HG03432 (cell line): ENCODE data around the gene DGCR8.
"Not testable (repeated sequence)": the region's sequence is repeated elsewhere in the genome, so short reads cannot be mapped to it uniquely, and the experiment has no call there.

Experiments used
- ATAC-seq: cut with Tn5 transposase; IDR thresholded peaks from one replicate; pipeline ENCODE4 v1.9.1; 2021; ENCODE audit warnings: mild to moderate bottlenecking, moderate library complexity; ENCODE audit not compliant: unreplicated experiment

Gene DGCR8

DNA sequence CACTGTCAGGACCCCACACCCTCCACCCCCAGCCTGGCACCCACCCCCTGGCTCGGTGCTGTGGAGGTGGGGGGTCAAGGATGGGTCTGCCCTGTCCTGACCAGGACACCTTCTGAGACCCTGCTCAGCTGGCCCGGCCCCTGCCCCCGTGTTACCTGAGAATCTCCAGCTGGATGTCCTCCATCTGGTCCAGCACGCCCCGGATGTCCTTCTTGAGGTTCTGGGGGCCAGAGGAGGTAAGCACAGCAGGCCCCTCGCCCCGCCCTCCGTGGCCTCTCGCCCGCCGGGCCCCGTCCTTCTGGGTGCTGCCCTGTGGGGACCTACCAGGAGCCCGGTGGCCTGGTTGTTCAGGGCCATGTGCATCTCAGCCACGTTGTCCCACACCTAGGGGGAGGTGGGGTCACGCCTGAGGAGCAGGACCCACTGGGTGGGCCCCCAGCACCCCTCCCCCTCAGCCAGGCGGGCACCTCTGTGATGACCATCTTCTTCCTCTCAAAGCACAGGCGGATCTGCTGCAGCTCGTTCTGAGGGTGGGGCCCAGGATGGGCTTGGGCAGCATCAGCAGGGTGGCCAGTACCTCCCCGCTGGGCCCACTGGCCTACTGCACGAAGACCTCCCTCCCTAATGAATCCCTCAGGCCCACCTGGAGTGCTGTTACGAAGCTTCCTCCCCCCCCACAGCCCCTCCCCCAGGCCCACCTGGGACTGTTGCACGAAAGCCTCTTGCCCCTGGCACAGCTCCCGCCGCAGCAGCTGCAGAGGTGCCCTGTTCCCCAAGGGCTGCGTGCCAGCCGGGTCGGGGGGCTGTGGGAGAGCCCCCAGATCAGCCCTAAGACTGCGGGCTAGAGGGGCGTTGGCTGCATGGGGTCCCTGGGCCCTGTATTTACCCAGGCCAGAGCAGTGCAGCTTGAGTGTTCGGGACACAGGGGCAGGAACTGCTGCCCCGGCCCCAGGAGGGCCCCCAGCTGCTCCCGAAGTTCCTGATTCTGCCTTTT, 69.5 kb downstream of the DGCR8 start:
- no peak for ATAC-seq

DNA sequence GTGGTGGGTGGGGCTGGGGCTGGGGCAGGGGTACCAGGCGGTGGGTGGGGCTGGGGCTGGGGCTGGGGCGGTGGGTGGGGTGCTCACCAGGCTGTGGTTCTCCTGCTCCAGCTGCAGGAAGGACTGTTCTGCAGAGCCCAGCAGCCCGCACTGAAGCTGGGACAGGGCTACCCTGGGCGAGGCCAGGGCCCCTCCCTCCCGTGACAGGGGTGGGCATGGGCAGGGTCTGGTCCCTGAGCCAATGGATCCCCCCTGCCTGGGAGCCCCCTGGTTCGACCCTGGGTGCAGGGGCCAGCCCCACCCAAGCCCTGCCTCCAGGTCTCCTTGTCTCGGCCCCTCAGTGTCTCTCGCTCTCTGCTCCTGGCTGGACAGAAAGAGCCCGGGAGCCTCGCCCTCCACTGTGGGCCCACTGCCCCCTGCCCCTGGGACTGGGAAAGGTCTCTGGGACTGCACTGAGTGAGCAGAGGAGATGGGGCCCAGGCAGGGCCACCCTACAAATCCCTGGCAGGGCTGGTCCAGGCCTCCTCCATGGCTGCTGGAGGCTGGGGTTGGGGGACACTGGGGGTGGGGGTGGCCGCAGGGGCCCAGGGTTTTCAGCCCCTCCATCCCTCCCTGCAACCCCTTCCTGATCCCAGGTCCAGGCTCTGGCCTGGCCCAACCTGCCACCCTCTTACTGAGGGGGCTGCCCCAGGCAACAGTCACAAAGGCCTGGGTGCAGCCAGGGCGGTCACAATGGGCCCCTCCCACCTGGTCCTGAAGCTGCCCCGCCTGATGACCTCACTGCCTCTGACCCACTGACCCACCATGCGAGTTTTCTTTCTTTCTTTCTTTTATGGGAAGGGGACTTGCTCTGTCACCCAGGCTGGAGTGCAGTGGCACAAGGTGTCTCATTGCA, 70.6 kb downstream of the DGCR8 start, which contains the start of gene CCDC188:
Gene CCDC188, minus strand, starts transcription at position 675 of the 895 bp plus-strand sequence. Its CDS starts 69 bp downstream, at position 606.
- no peak for ATAC-seq

DNA sequence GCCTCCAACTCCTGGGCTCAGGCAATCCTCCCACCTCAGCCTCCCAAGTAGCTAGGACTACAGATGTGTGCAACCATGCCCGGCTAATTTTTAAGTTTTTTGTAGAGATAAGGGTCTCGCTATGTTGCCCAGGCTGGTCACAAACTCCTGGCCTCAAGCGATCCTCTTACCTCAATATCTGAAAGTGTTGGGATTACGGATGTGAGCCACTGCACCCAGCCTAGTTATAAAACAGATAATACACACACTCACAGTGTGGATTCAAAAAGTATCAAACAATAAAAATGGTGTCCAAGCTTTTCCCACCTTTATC, 71.2 kb downstream of the DGCR8 start:
- ATAC-seq: no peak

DNA sequence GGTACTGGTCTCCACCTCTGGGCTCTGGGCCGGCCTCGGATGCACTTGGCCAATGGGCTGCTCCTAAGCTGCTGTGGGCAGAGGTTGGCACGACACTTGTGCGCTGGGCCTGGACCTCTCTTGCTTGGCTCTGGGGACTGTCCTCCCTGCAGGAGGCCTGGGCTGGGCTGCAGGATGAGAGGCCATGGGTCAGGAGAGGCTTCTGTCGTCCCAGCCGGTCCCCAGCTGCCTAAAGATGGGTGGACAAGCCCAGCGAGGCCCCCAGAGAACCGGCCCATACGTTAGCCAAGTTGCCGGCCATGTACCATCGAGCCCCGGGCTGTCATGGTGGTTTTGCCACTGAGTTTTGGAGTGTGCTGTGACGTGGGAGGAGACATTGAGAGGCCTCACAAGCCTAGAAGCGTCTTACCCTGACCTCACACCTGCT, 72.4 kb downstream of the DGCR8 start:
- ATAC-seq: no peak

DNA sequence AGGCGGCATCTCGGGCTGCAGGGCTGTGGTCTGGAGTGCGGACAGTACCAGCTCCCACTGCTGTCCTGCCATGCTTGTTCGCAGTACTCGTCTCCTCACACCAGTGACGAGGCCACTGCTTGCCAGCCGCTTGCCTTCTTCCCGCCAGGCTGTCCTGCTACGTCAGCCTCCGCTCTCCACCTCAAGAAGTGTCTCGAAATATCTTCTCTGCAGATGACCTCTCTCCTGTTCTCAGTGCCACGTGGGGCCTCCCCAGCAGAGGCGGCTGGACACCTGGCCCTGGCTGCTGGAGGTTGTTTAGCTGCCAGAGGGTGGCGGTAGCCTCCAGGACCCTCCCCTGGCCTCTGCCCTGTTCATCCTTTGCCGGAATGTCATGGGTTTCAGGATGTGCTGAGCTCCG, 73.9 kb downstream of the DGCR8 start:
- ATAC-seq: no peak

DNA sequence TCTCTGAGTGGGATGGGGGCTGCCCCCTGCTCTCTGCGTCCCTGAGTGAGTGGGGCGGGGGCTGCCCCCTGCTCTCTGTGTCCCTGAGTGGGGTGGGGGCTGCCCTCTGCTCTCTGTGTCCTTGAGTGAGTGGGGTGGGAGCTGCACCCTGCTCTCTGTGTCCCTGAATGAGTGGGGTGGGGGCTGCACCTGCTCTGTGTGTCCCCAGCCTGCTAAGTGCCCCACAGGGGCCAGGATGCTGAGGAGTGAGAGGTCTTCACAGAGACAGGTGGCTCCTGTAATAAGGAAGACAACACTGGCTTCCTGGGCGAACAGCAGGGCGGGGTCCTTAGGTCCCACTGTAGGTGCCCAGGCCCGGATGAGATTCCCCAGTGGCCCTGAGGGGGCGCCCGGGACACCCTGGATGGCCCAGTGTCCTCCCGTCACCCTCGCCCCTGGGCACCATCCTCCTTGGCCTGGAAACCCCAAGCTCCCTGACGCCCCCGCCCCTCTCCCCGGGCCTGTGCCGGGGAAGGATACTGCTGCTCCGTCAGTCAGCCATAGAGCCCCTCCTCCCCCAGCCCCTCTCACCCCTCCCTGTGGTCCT, 74.7 kb downstream of the DGCR8 start:
- no peak for ATAC-seq

DNA sequence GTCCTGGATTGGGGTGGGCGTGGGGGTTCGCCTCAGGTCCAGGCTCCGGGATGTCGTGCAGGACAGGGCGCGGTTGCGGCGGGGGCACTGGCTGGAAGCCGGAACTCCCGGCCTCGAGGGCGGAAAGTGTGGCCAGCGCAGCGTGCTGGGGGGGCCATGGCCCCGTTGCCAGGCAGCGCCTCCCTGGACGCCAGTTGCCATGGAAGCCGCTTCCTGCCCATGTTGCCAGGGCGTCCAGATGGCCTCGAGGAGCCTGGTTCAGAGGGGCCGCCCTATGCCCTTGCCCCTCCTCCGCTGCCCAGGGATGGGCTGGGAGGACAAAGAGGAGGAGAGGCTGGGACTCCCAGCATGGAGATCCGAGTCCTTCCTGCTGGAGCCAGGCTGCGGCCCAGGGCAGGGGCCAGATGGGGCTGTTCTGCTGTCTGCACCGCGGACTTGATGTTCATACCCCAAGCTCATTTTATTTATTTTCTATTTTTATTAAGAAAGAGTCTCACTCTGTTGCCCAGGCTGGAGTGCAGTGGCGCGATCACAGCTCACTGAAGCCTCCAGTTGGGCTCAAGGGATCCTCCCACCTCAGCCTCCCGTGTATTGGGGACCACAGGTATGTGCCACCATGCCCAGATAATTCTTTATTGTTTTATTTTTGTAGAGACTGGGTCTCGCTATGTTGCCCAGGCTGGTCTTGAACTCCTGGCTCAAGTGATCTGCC, 75.4 kb downstream of the DGCR8 start:
- no peak for ATAC-seq

DNA sequence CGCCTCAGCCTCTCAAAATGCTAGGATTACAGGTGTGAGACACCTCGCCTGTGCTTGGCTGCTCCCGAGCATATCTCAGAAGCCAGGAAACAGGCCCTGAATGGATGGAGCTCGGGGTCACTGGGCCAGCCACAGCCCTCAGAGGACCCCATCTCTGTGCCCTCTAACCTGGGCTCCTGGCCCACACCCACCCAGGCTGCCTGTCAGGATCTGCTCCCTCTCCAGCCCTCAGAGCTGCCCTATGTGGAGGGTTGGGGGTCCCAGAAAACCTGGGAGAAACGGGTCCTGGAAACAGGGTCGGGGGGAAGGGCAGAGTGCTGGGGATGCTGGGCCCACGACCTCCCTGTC, 76.0 kb downstream of the DGCR8 start:
- no peak for ATAC-seq

DNA sequence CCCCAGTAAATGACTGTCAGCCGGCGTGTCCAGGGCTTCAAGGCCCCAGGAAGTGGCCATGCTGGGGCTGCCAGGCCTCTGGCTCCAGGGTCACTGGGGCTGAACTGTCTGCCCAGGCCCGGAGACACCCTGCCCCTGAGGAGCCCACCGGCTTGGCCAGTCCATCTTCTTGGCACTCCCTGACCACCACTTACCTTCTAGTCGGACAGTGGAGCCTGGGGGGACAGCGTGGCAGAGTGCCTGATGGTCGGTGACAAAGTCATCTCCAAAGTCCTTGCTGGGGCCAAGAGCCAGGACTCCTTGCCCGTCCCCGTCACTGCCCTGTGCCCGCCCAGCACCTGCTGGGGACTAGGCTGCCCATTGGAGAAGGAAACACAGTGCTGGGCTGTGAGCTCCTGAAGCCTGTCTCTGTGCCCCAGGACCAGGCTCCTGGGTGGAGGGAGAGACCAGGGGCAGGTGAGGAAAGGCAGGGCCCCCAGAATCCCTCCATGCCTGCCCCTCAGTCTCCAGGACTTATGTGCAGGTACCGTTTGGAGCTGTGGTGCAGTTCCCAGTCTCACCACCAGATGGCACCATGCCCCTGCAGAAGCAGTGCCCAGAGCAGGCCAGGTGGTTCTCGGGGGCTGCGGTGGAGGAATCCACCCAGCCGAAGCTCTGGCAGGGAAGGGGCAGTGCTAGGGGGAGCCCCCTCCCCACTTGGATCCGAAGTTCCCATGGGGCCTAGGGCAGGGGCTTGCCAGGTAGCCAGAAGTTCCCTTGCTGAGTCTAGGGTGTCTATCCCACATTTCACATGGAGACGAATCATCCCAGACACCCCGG, 76.8 kb downstream of the DGCR8 start:
- no peak for ATAC-seq

DNA sequence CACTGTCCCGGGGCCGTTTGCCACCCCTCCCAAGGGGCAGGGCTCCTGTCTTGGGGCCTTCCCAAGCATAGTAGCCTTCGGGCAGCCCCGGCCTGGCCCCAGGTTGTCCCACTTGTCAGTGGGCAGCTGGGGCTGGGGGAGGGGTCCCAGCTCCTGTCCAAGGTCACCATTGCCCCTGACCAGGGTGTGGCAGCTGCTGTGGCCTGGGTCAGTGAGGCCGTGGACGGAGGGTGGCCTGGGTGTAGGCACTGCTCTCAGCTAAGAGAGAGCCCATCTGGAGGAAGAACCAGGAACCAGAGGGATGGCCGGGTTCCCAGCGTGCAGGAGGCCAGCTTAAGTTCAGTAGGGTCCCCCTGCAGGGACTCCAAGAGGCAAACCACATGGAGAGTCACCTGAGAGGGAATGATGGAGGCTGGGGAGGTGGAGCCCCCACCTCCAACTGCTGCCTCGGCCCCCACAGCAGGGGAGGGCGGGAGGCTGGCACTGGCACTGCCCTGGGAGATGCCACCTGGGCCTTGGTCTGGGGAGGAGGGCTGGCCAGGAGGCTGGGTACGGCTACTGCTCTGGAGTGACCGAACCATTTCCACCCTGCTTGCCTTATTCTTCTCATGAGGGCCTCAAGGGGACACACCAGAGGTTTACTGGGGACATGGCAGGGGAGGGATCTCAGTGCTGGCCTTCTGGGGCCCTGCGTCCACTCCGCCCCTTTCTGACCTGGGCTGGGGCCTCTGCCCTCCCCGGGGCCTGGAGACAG, 77.6 kb downstream of the DGCR8 start:
- no peak for ATAC-seq

DNA sequence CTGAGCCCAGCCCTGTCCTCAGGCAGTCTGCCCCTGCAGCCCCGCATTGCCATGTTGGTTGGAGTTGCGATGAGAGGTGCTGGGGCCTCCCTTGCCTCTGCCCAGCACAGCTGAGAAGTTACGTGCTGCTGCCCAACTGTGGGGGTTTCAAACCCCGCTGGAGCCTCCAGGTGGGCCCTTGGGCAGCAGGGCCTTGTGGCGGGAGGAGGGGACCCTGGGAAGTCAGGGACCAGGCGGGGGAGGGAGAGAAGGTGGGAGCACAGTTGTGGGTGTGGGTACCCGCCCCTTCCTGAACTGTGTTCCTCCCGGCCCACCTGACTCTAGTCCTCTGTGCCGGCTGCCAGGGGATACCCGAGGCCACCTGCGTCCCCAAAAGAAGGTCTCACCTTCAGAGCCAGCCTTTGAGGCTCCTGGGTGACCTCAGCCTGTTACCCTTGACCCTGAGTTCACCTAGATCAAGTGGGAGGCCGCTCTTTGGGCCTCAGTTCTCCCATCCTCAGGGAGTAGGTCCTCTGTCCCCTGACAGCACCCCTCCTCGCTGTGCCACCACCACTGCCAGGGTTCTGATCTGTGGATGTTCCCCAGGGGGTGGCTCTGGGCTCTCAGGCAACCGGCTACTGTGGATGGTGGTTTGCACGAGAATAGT, 78.5 kb downstream of the DGCR8 start:
- ATAC-seq: no peak

DNA sequence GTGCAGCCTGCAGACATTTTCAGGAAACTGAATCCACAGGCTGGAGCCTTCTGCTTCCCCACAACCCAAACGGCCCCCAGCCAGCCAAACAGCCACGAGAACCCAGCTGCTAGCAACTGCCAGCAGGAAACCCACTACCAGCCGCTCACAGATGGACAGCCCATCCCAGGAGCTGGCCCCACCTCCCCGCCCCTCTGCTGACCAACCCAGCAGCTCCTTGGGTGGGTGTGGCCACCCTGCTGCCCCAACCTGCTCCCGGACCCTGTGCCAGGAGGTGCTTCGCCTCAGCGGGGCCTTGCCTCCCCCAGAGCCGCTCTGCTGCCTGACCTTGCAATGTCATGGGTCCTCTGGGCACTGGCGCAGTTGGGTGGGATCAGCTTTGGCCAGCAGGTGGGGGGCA, 79.0 kb downstream of the DGCR8 start:
- ATAC-seq: no peak

DNA sequence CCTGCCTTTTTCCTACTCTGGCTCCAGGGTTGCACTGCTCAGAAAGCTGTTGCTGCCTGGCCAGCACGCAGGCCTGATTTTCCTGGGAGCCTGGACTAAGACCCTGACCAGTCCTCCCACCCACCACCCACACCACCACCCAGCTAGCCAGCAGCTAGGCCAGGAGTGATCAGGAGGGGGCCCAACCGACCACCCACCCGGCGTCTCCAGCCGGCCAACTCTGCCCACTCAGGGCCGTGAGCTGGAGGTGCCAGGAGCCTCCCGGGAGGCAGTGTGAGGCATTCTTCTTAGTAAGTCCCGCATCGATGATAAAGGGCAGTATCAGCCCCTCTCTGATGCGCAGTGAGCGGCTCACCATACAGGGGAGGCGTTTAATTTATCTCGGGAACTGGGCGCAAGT, 79.5 kb downstream of the DGCR8 start:
- not testable (repeated sequence) for ATAC-seq

DNA sequence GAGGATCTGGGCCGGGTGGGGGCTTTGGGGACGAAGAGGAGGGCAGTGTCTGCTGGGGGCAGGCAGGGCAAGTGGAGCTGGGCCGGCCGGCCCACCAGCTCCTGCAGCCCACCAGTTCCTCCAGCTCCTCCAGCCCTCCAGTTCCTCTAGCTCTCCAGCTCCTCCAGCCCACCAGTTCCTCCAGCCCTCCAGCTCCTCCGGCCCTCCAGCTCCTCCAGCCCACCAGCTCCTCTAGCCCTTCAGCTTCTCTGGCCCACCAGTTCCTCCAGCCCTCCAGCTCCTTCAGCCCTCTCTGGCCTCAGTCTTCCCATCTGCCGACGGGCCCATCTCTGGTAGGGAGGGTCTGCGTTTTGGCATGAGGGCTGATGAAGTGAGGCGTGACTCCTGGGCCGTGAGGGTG, 80.0 kb downstream of the DGCR8 start:
- ATAC-seq: no peak
